GM21825 (cell line): ENCODE data around the gene PSPC1.
"Not testable (repeated sequence)": the region's sequence is repeated elsewhere in the genome, so short reads cannot be mapped to it uniquely, and the experiment has no call there.

Experiments
- ATAC-seq: cut with Tn5 transposase; IDR thresholded peaks from one replicate; pipeline ENCODE4 v1.9.1; 2021; ENCODE audit warnings: mild to moderate bottlenecking, moderate library complexity; ENCODE audit not compliant: unreplicated experiment

PSPC1 gene

GRCh38 chr13:19764237-19764636 lies 18.5 kb downstream of the PSPC1 start:
- ATAC-seq: no peak

- ATAC-seq: no peak
These were observed 19.1 kb downstream of the PSPC1 start for GRCh38 chr13:19763618-19764017.

- ATAC-seq: no peak
These were observed 23.1 kb downstream of the PSPC1 start for GRCh38 chr13:19759669-19760068.

GRCh38 chr13:19742643-19743042 lies 40.1 kb downstream of the PSPC1 start:
- no peak for ATAC-seq

- no peak for ATAC-seq
These were observed 44.7 kb downstream of the PSPC1 start for GRCh38 chr13:19737844-19738557.

- no peak for ATAC-seq
These were observed 56.1 kb downstream of the PSPC1 start for GRCh38 chr13:19726611-19727010.

GRCh38 chr13:19725320-19725719 lies 57.4 kb downstream of the PSPC1 start:
- no peak for ATAC-seq

GRCh38 chr13:19720039-19720438 lies 62.7 kb downstream of the PSPC1 start:
- no peak for ATAC-seq

- ATAC-seq: no peak
These were observed 69.4 kb downstream of the PSPC1 start for GRCh38 chr13:19713186-19713965.

- ATAC-seq: not testable (repeated sequence)
These were observed 73.0 kb downstream of the PSPC1 start for GRCh38 chr13:19709782-19710181.

- not testable (repeated sequence) for ATAC-seq
These were observed 73.7 kb downstream of the PSPC1 start for GRCh38 chr13:19709039-19709438.

- not testable (repeated sequence) for ATAC-seq
These were observed 78.5 kb downstream of the PSPC1 start for GRCh38 chr13:19704256-19704655.

- ATAC-seq: not testable (repeated sequence)
These were observed 81.1 kb downstream of the PSPC1 start for GRCh38 chr13:19701619-19702018.

- not testable (repeated sequence) for ATAC-seq
These were observed 81.8 kb downstream of the PSPC1 start for GRCh38 chr13:19700963-19701362.

GRCh38 chr13:19695829-19696228 lies 86.9 kb downstream of the PSPC1 start:
- no peak for ATAC-seq

GRCh38 chr13:19695428-19695827 lies 87.3 kb downstream of the PSPC1 start:
- ATAC-seq: no peak

GRCh38 chr13:19691447-19691846 lies 91.3 kb downstream of the PSPC1 start:
- not testable (repeated sequence) for ATAC-seq

- ATAC-seq: no peak
These were observed 97.3 kb downstream of the PSPC1 start for GRCh38 chr13:19685437-19685836.

- ATAC-seq: no peak
These were observed 97.7 kb downstream of the PSPC1 start for GRCh38 chr13:19685034-19685433.

- no peak for ATAC-seq
These were observed 101.2 kb downstream of the PSPC1 start for GRCh38 chr13:19681517-19681916.

- ATAC-seq: no peak
These were observed 102.0 kb downstream of the PSPC1 start for GRCh38 chr13:19680751-19681150.

- ATAC-seq: no peak
These were observed 106.6 kb downstream of the PSPC1 start for GRCh38 chr13:19676168-19676567.
